ENCODE results near the gene CD74. TPM values are rescaled to one million over a fixed set of nuclear protein-coding genes. Genes with fewer than 3 reads are reported as not detected.

The CD74 gene
- total RNA-seq, 1 experiment from 2014 or later, result 2.6 TPM

GRCh38 chr5:150397782-150398721, 14.7 kb downstream of the CD74 start:
- DNase-seq (ENCODE audit: low read depth), result no peak

GRCh38 chr5:150397146-150397781, 15.4 kb downstream of the CD74 start:
- DNase-seq (ENCODE audit: low read depth), result no peak

GRCh38 chr5:150396267-150396666, 16.4 kb downstream of the CD74 start:
- DNase-seq (ENCODE audit: low read depth), result no peak

- no peak for DNase-seq (ENCODE audit: low read depth)
These were observed 17.1 kb downstream of the CD74 start for GRCh38 chr5:150395688-150395975.

GRCh38 chr5:150394912-150395687, 17.6 kb downstream of the CD74 start:
- DNase-seq (ENCODE audit: low read depth), result no peak

GRCh38 chr5:150394131-150394530, 18.6 kb downstream of the CD74 start:
- DNase-seq (ENCODE audit: low read depth), result no peak

- DNase-seq (ENCODE audit: low read depth), result no peak
These were observed 19.5 kb downstream of the CD74 start for GRCh38 chr5:150393096-150393645.

- DNase-seq (ENCODE audit: low read depth), result no peak
These were observed 20.0 kb downstream of the CD74 start for GRCh38 chr5:150392680-150393079.

- no peak for DNase-seq (ENCODE audit: low read depth)
These were observed 20.7 kb downstream of the CD74 start for GRCh38 chr5:150391986-150392385.

GRCh38 chr5:150391064-150391834, 21.5 kb downstream of the CD74 start:
- no peak for DNase-seq (ENCODE audit: low read depth)

- DNase-seq (ENCODE audit: low read depth), result no peak
These were observed 23.0 kb downstream of the CD74 start for GRCh38 chr5:150389531-150390266.

- DNase-seq (ENCODE audit: low read depth), result no peak
These were observed 26.5 kb downstream of the CD74 start for GRCh38 chr5:150386024-150386855.

- DNase-seq (ENCODE audit: low read depth), result no peak
These were observed 28.0 kb downstream of the CD74 start for GRCh38 chr5:150384701-150385100.

- peak; percentile 89 for DNase-seq (ENCODE audit: low read depth)
These were observed 34.6 kb downstream of the CD74 start for GRCh38 chr5:150377964-150378694.

- peak; percentile 57 for DNase-seq (ENCODE audit: low read depth)
These were observed 35.6 kb downstream of the CD74 start for GRCh38 chr5:150376799-150377771.

GRCh38 chr5:150374651-150375050, 38.1 kb downstream of the CD74 start:
- no peak for DNase-seq (ENCODE audit: low read depth)

GRCh38 chr5:150372639-150373038, 40.1 kb downstream of the CD74 start:
- DNase-seq (ENCODE audit: low read depth), result no peak

- peak; percentile 77 for DNase-seq (ENCODE audit: low read depth)
These were observed 44.2 kb downstream of the CD74 start for GRCh38 chr5:150368526-150368925.
